Aorta (tissue), 5 donors: ENCODE measurements around the gene CDC42EP1. TPM values are rescaled to one million over a fixed set of nuclear protein-coding genes. Genes with fewer than 3 reads are reported as not detected.
"Not testable (repeated sequence)": the region's sequence is repeated elsewhere in the genome, so short reads cannot be mapped to it uniquely, and the experiment has no call there.

Source experiments
- ATAC-seq: fragments of 200-7000 bp; cut with Tn5 transposase; one replicate; pipeline ENCODE4 v1.9.1; 2022; ENCODE audit warnings: moderate library complexity; ENCODE audit not compliant: low FRiP score
- DNase-seq, 2 donors: peaks; one replicate each; pipeline ENCODE4 v3.0.0-alpha.2; 2020
- H3K27ac ChIP-seq, 2 donors: one replicate each; pipeline ENCODE4 v1.5.1; 2013; ENCODE audit warnings: low read length in 2 of 2, mild to moderate bottlenecking in 2 of 2, moderate library complexity in 2 of 2, control low read depth in 1 of 2, inconsistent platforms in 1 of 2, low read depth in 1 of 2
- H3K27me3 ChIP-seq, 2 donors: one replicate each; pipeline ENCODE4 v1.6.1; 2013; ENCODE audit warnings: control low read depth in 1 of 2, low read length in 1 of 2, mild to moderate bottlenecking in 1 of 2, moderate library complexity in 1 of 2; ENCODE audit not compliant: insufficient read depth in 2 of 2, control insufficient read depth in 1 of 2
- H3K36me3 ChIP-seq, 2 donors: one replicate each; pipeline ENCODE4 v1.6.1; 2013; ENCODE audit warnings: control low read depth in 1 of 2, low read length in 1 of 2, mild to moderate bottlenecking in 1 of 2; ENCODE audit not compliant: insufficient read depth in 2 of 2, control insufficient read depth in 1 of 2
- H3K4me1 ChIP-seq, 2 donors: one replicate each; pipeline ENCODE4 v1.6.1; 2013; ENCODE audit warnings: low read length in 2 of 2, control low read depth in 1 of 2, mild to moderate bottlenecking in 1 of 2, moderate library complexity in 1 of 2; ENCODE audit not compliant: insufficient read depth in 2 of 2, control insufficient read depth in 1 of 2
- H3K4me3 ChIP-seq, 2 donors: one replicate each; pipeline ENCODE4 v1.5.1; 2013; ENCODE audit warnings: low read length in 2 of 2, control low read depth in 1 of 2, mild to moderate bottlenecking in 1 of 2
- H3K9me3 ChIP-seq: one replicate; pipeline ENCODE4 v1.6.1; 2013; ENCODE audit warnings: mild to moderate bottlenecking, low read length; ENCODE audit not compliant: control insufficient read depth
- WGBS, 2 donors: extraction: QIAGEN DNeasy Blood & Tissue Kit; methylation state at CpG; one replicate each; pipeline ENCODE4 v1.1.7; 2013; 5-methylcytosine and 5-hydroxymethylcytosine counted together
- intact Hi-C, 2 donors: fragments of 100-400 bp; cut with DNase I; formaldehyde crosslinking; loops; one replicate each; pipeline versions ENCODE4 v1.14.2 to v1.15.0; 2022
- polyA plus RNA-seq, 2 donors: library from polyadenylated mRNA; stranded (reverse); fragments of 200-250 nt; gene quantifications; one replicate each; pipeline ENCODE4 v1.2.3, GENCODE V29; 2013
- total RNA-seq, 2 donors: library from RNA; stranded (reverse); fragmentation: NEBNext Ultra II Directional; extraction: Animal tissue kit (Norgen Biotek cat#: 25700); gene quantifications; one replicate each; pipeline ENCODE4 v1.2.1, GENCODE V29; 2021
- donor health status: healthy with polysubstance abuse.
- donor health status: Bipolar disorder and iron deficiency.
- donor health status: DM: no; HTN: no; CAD: no.
- donor health status: DM: no; HTN: no; CAD: no.
- donor health status: DM: yes; HTN: yes; CAD: no.

Gene CDC42EP1
- total and polyA plus RNA-seq, 4 donors = 26.0 to 76.3 (median 56.9) TPM

- no peaks in the 10 kb centered on the region for H3K27me3 ChIP-seq
- H3K36me3 ChIP-seq = no peaks in the 10 kb centered on the region
- intact Hi-C loops = no loop called here
- no peak overlapping the region for H3K4me3 ChIP-seq
- ATAC-seq (peak; percentile 65), DNase-seq (peak; percentile 82 to 90)
- no peaks in the 10 kb centered on the region for H3K9me3 ChIP-seq
- 60 to 62% methylated on average over 11 of the region's 11 CpGs for WGBS, 2 donors
- no peaks in the 10 kb centered on the region for H3K4me1 ChIP-seq
- peak overlapping the region; percentile 94 to 97 for H3K27ac ChIP-seq
These were observed 15.2 kb upstream of the CDC42EP1 start for GRCh38 chr22:37544955-37545702.

GRCh38 chr22:37545703-37546436 lies 14.4 kb upstream of the CDC42EP1 start:
- Histone ChIP-seq H3K4me1 (no peaks in the 10 kb centered on the region), H3K27ac (peak overlapping the region; percentile 94 to 97), H3K9me3 (no peaks in the 10 kb centered on the region), H3K27me3 (no peaks in the 10 kb centered on the region), H3K4me3 (no peak overlapping the region), H3K36me3 (no peaks in the 10 kb centered on the region)
- ATAC-seq (peak; percentile 90), DNase-seq (peak; percentile 95 to 96)
- intact Hi-C loops = loop anchor here (2.0 kb wide), 2 partner anchors 15 to 17 kb away; partner anchors contain the start of gene CDC42EP1 (in 1 of the 2)
- 7 to 9% methylated on average over 23 to 28 of the region's 28 CpGs for WGBS, 2 donors

GRCh38 chr22:37546437-37547250 lies 13.6 kb upstream of the CDC42EP1 start:
- H3K36me3 ChIP-seq = no peaks in the 10 kb centered on the region
- ATAC-seq (peak; percentile 79), DNase-seq (peak; percentile 85 to 86)
- H3K9me3 ChIP-seq = no peaks in the 10 kb centered on the region
- H3K4me3 ChIP-seq = no peak overlapping the region
- WGBS, 2 donors = 4 to 6% methylated on average over 21 of the region's 21 CpGs
- peak overlapping the region; percentile 93 to 94 for H3K27ac ChIP-seq
- intact Hi-C loops = loop anchor here (2.0 kb wide), 2 partner anchors 14 to 16 kb away; partner anchors contain the start of gene CDC42EP1 (in 1 of the 2)
- no peaks in the 10 kb centered on the region for H3K4me1 ChIP-seq
- H3K27me3 ChIP-seq = no peaks in the 10 kb centered on the region

- Histone ChIP-seq H3K27me3 (no peaks in the 10 kb centered on the region), H3K4me3 (no peak overlapping the region), H3K9me3 (no peaks in the 10 kb centered on the region), H3K36me3 (no peaks in the 10 kb centered on the region), H3K27ac (peak overlapping the region; percentile 59 to 94), H3K4me1 (no peaks in the 10 kb centered on the region)
- intact Hi-C loops = loop anchor here (2.0 kb wide), 2 partner anchors 14 to 16 kb away; partner anchors contain the start of gene CDC42EP1 (in 1 of the 2)
- WGBS, 2 donors = 2 to 7% methylated on average over 9 of the region's 9 CpGs
- ATAC-seq (no peak), DNase-seq (no peak)
These were observed 13.0 kb upstream of the CDC42EP1 start for GRCh38 chr22:37547251-37547741.

GRCh38 chr22:37549704-37550059 lies 10.6 kb upstream of the CDC42EP1 start:
- Histone ChIP-seq H3K36me3 (no peaks in the 10 kb centered on the region), H3K27me3 (no peaks in the 10 kb centered on the region), H3K4me3 (no peak overlapping the region), H3K9me3 (no peaks in the 10 kb centered on the region), H3K4me1 (no peaks in the 10 kb centered on the region), H3K27ac (no peak overlapping the region)
- 0 to 6% methylated on average over 5 of the region's 5 CpGs for WGBS, 2 donors
- DNase-seq = peak; percentile 84 to 91
- ATAC-seq = no peak
- intact Hi-C loops = no loop called here

- H3K36me3 ChIP-seq, DNase-seq, intact Hi-C loops, H3K4me1 ChIP-seq, H3K27me3 ChIP-seq, H3K9me3 ChIP-seq, H3K4me3 ChIP-seq, H3K27ac ChIP-seq, ATAC-seq: not testable (repeated sequence)
- WGBS, 2 donors = 77 to 78% methylated on average over 9 of the region's 9 CpGs
These were observed 9.4 kb upstream of the CDC42EP1 start for GRCh38 chr22:37550921-37551320.

DNA sequence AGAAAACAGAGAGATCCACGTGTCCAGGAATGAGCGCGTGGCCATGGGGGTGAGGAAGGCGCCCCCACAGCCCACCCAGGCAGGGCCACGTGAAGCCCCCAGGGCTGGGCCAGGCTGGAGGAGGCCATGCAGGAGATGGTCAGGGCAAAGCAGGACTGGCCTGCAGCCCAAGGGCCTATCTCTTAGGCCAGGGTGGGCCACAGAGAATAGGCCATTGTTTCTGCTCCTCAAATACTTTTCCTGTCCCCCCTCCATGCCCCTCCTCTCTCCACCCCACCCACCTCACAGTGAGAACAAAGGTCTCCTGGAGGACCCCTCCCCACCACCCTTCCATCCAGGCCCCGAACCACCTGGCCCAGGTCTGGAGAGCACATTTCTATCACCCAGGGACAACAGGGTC lies 8.3 kb upstream of the CDC42EP1 start:
- intact Hi-C loops = no loop called here
- no peaks in the 10 kb centered on the region for H3K36me3 ChIP-seq
- 59 to 63% methylated on average over 6 of the region's 6 CpGs for WGBS, 2 donors
- ATAC-seq (no peak), DNase-seq (no peak)
- no peaks in the 10 kb centered on the region for H3K4me1 ChIP-seq
- H3K4me3 ChIP-seq = no peak overlapping the region
- no peaks in the 10 kb centered on the region for H3K27me3 ChIP-seq
- no peaks in the 10 kb centered on the region for H3K9me3 ChIP-seq
- no peak overlapping the region for H3K27ac ChIP-seq

DNA sequence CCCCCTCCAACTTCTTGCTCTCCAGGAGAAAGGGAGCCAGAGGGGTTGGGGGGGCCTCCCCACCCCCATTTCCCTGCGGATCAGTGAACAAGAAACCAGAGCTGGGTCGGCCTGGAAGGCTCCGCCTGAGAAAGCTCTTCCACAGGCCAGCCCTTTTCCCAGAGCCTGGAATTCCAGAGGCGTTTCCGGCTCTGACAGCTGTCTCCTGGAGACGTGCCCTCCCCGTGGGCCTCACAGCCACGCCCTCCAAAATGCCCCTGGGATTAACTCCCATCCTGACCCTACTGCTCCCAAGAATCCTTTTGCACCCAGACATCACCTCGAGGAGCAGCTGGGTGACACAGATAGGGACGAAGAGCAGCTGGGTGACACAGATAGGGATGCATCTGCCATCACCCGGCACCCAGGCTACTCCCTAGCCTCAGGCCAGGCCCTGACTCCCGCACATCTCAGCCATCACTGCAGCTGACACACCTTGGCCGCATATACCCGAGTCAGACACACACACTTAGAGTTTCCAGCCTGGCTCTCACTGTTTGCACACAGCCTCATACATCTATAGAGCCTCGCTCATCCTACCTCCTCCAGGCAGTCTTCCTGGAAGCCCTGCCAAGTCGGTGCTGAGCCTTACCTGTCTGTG lies 7.6 kb upstream of the CDC42EP1 start:
- H3K9me3 ChIP-seq = no peaks in the 10 kb centered on the region
- intact Hi-C loops = no loop called here
- 14 to 17% methylated on average over 16 of the region's 16 CpGs for WGBS, 2 donors
- no peak overlapping the region for H3K27ac ChIP-seq
- no peaks in the 10 kb centered on the region for H3K27me3 ChIP-seq
- no peak for ATAC-seq
- DNase-seq = peak in 1 of 2 donors; percentile 70
- no peaks in the 10 kb centered on the region for H3K4me1 ChIP-seq
- H3K4me3 ChIP-seq = no peak overlapping the region
- H3K36me3 ChIP-seq = no peaks in the 10 kb centered on the region
